OCI-LY1 (cell line): ENCODE measurements around the gene GFER.
A peak's percentile ranks its signal among the peaks of the same experiment; 100 is the strongest.
"Not testable (repeated sequence)": the region's sequence is repeated elsewhere in the genome, so short reads cannot be mapped to it uniquely, and the experiment has no call there.

ENCODE experiments used
- H2AFZ ChIP-seq: fragments of 200-600 bp; sonication (generic), shearing (Covaris generic); 2 replicates; pipeline ENCODE4 v1.6.0; 2014; ENCODE audit warnings: antibody characterized with exemption, mild to moderate bottlenecking, low read length
- H3F3A ChIP-seq: fragments of 200-600 bp; sonication (generic), shearing (Covaris generic); 2 replicates; pipeline ENCODE4 v1.6.0; 2014; ENCODE audit warnings: mild to moderate bottlenecking, antibody characterized with exemption, low read length, moderate library complexity; ENCODE audit not compliant: insufficient read depth
- H3K27ac ChIP-seq: fragments of 200-600 bp; sonication (generic); 2 replicates; pipeline ENCODE4 v1.5.1; 2014; ENCODE audit warnings: low read length, mixed run types, mild to moderate bottlenecking, low read depth; ENCODE audit not compliant: poor library complexity, severe bottlenecking
- H3K27me3 ChIP-seq: fragments of 200-600 bp; sonication (generic); 2 replicates; pipeline ENCODE4 v1.6.0; 2014; ENCODE audit warnings: antibody characterized with exemption, mild to moderate bottlenecking, low read length, moderate library complexity; ENCODE audit not compliant: insufficient read depth
- H3K36me3 ChIP-seq: fragments of 200-600 bp; sonication (generic); 2 replicates; pipeline ENCODE4 v1.6.1; 2014; ENCODE audit warnings: mild to moderate bottlenecking, antibody characterized with exemption, low read length, moderate library complexity, mixed read lengths; ENCODE audit not compliant: insufficient read depth
- H3K4me1 ChIP-seq: fragments of 200-600 bp; sonication (generic); 2 replicates; pipeline ENCODE4 v1.5.1; 2014; ENCODE audit warnings: mild to moderate bottlenecking, low read length, moderate library complexity; ENCODE audit not compliant: insufficient read depth, severe bottlenecking
- H3K4me2 ChIP-seq: fragments of 200-600 bp; sonication (generic), shearing (Covaris generic); 2 replicates; pipeline ENCODE4 v1.6.1; 2014; ENCODE audit warnings: low read length
- H3K4me3 ChIP-seq: fragments of 200-600 bp; sonication (generic); 2 replicates; pipeline ENCODE4 v1.5.1; 2014; ENCODE audit warnings: low read length, low read depth, mild to moderate bottlenecking, mixed read lengths; ENCODE audit not compliant: poor library complexity, severe bottlenecking
- H3K79me2 ChIP-seq: fragments of 200-600 bp; shearing (Covaris generic); 2 replicates; pipeline ENCODE4 v1.6.1; 2016; ENCODE audit warnings: mixed run types, low read length, mixed read lengths; ENCODE audit not compliant: insufficient read depth
- H3K9ac ChIP-seq: fragments of 200-600 bp; sonication (generic), shearing (Covaris generic); 2 replicates; pipeline ENCODE4 v1.6.1; 2014; ENCODE audit warnings: mild to moderate bottlenecking, low read length, mixed read lengths
- H3K9me2 ChIP-seq: fragments of 200-600 bp; sonication (generic), shearing (Covaris generic); 2 replicates; pipeline ENCODE4 v1.6.1; 2014; ENCODE audit warnings: low read depth, mild to moderate bottlenecking, low read length, mixed read lengths
- H3K9me3 ChIP-seq: fragments of 200-600 bp; shearing (Covaris generic); 2 replicates; pipeline ENCODE4 v1.6.1; 2014; ENCODE audit warnings: low read length, mixed read lengths
- H4K20me1 ChIP-seq: fragments of 200-600 bp; sonication (generic), shearing (Covaris generic); 2 replicates; pipeline ENCODE4 v1.6.0; 2016; ENCODE audit warnings: mild to moderate bottlenecking, low read length; ENCODE audit not compliant: insufficient read depth
- CTCF ChIP-seq: fragments of 200-600 bp; sonication (generic), shearing (Covaris generic); IDR thresholded peaks from 2 replicates; pipeline ENCODE4 v1.5.1; 2017; ENCODE audit warnings: mild to moderate bottlenecking, antibody characterized with exemption, low read length, moderate library complexity, mixed read lengths
- EZH2 ChIP-seq: fragments of 200-600 bp; sonication (generic), shearing (Covaris generic); IDR thresholded peaks from 2 replicates; pipeline ENCODE4 v1.8.0; 2017; ENCODE audit warnings: borderline replicate concordance, mixed run types, mild to moderate bottlenecking, antibody characterized with exemption, low read length, moderate library complexity, mixed read lengths

GFER gene

DNA sequence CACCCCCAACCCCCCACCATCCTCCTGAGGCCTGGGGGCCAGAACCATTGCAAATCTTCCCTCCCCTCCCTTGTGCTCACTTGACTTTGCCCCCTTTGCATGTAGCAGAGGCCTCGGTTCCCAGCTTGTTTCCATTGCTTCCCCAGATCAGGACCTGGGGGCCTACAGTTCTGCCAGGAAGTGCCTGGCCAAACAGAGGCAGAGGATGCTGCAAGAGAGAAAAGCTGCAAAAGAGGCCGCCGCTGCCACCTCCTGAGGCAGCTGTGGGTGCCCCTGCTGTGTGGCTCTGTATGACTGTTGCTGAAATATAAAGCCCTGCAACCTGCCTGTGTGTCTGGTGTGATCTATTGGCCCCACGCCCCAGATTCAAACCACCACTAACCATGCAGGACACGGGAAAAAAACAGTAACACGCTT, 22.3 kb upstream of the GFER start:
- H3K27ac ChIP-seq: peak overlapping the region; percentile 44
- no peaks in the 10 kb centered on the region for H3K9me3 ChIP-seq
- no peak overlapping the region for H3K9ac ChIP-seq
- H3F3A ChIP-seq: peaks cover 16% of the 10 kb centered on the region
- H3K27me3 ChIP-seq: no peaks in the 10 kb centered on the region
- peaks cover 35% of the 10 kb centered on the region for H3K36me3 ChIP-seq
- peaks cover 21% of the 10 kb centered on the region for H3K79me2 ChIP-seq
- H3K4me1 ChIP-seq: peaks cover 46% of the 10 kb centered on the region
- no peak for TF ChIP-seq EZH2
- no peak for TF ChIP-seq CTCF
- H3K4me2 ChIP-seq: peak overlapping the region; percentile 97; the same call in 1 of the 2 replicates
- peak overlapping the region; percentile 16 for H3K4me3 ChIP-seq
- no peak overlapping the region for H2AFZ ChIP-seq
- H4K20me1 ChIP-seq: no peaks in the 10 kb centered on the region
- H3K9me2 ChIP-seq: no peaks in the 10 kb centered on the region

GRCh38 chr16:1962161-1963153, 21.5 kb upstream of the GFER start:
- H3K4me3 ChIP-seq: peak overlapping the region; percentile 97
- H3K9me3 ChIP-seq, H3K27me3 ChIP-seq, H4K20me1 ChIP-seq, H2AFZ ChIP-seq, H3K9me2 ChIP-seq: not testable (repeated sequence)
- H3F3A ChIP-seq: peaks cover 16% of the 10 kb centered on the region
- H3K27ac ChIP-seq: peak overlapping the region; percentile 84
- peaks cover 21% of the 10 kb centered on the region for H3K79me2 ChIP-seq
- H3K4me2 ChIP-seq: peak overlapping the region; percentile 97
- peaks cover 46% of the 10 kb centered on the region for H3K4me1 ChIP-seq
- H3K9ac ChIP-seq: peak overlapping the region; percentile 99
- peaks cover 35% of the 10 kb centered on the region for H3K36me3 ChIP-seq

DNA sequence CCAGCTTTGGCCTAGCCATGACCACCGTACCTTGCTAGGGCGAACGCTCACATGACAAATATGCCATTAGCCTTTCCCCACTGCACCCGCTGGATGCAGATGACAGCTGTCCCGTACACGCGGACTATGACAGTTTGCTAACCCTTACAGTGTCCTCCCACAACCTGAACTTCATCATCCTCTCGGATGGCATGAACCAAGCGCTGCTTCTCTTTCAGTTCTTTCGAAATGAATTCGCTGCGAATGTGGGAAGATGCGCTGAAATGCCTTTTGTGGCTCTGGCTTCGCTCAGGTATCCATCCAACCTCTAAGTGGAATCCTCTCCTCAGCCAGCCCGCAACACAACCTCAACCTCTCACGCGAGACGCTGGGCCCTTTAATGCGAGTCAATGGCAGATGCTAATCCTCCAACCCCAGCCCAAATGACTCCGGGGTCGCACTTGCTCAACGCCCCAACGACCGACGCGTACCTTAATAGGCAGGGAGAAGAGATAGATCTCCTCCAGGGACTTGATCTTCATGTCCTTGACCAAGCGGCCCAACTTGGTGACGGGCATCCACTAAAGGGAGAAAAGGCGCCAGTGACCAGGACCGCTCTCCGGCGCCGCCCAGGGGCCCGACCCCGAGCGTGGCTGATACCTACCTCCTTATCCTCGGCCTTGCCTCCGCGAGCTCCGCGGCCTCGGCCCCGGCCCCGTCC, 20.0 kb upstream of the GFER start:
- Histone ChIP-seq H3K79me2 (peaks cover 21% of the 10 kb centered on the region), H3K9me3 (no peaks in the 10 kb centered on the region), H3K27me3 (no peaks in the 10 kb centered on the region), H4K20me1 (no peaks in the 10 kb centered on the region), H3K4me1 (peaks cover 45% of the 10 kb centered on the region), H3F3A (peaks cover 16% of the 10 kb centered on the region), H3K9me2 (no peaks in the 10 kb centered on the region), H3K4me2 (peak overlapping the region; percentile 97), H3K36me3 (peaks cover 35% of the 10 kb centered on the region), H3K27ac (peak overlapping the region; percentile 84), H3K9ac (peak overlapping the region; percentile 99), H2AFZ (no peak overlapping the region), H3K4me3 (peak overlapping the region; percentile 97)
- peak; percentile 29 for TF ChIP-seq CTCF
- TF ChIP-seq EZH2: no peak
